ENCODE measurements around the gene DCAF8.

DNA sequence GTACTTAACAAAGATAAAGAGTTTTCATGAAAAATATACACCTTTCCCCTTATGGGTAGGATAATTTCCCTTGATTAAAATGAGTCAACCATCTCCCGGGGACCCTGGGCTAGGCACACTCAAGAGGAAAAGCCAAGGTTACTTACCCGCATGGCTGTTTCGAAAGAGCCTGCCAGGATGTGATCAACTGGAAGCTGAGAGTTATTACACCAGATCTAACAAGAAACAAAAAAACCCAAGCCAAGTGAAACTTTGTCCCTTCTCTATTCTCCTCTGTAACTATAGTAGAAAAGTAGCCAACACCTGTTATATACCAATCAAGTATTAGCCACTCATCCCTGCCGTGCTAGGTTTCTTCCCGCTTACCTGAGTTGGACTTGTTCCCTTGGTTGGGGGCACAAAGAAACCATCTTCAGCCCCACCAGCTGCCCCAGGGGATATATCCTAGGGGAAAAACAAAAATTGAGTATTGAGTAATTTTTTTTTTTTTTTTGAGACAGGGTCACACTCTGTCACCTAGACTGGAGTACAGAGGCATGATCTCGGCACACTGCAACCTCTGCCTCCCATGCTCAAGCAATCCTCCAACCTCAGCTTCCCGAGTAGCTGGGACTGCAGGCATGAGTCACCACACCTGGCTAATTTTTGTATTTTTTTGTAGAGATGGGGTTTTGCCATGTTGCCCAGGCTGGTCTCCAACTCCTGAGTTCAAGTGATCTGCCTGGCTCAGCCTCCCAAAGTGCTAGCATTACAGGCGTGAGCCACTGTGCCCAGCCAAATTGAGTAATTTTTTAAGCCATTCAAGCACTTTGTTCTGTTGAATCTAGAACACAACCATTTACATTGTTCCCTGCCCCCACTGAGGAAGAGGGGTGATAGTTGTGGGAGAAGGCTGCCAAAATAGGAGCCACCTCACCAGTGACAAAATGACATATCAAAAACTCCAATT, 30.9 kb upstream of the DCAF8 start:
- TF ChIP-seq, protein P1, sequence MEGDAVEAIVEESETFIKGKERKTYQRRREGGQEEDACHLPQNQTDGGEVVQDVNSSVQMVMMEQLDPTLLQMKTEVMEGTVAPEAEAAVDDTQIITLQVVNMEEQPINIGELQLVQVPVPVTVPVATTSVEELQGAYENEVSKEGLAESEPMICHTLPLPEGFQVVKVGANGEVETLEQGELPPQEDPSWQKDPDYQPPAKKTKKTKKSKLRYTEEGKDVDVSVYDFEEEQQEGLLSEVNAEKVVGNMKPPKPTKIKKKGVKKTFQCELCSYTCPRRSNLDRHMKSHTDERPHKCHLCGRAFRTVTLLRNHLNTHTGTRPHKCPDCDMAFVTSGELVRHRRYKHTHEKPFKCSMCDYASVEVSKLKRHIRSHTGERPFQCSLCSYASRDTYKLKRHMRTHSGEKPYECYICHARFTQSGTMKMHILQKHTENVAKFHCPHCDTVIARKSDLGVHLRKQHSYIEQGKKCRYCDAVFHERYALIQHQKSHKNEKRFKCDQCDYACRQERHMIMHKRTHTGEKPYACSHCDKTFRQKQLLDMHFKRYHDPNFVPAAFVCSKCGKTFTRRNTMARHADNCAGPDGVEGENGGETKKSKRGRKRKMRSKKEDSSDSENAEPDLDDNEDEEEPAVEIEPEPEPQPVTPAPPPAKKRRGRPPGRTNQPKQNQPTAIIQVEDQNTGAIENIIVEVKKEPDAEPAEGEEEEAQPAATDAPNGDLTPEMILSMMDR (conservative IDR thresholded peaks at IDR 0.05) = no peak
- TF ChIP-seq ZFX (IDR thresholded peaks at IDR 0.05) = no peak

All from C4-2B (cell line).